ENCODE data around the gene VWF. TPM values are rescaled to one million over a fixed set of nuclear protein-coding genes. Genes with fewer than 3 reads are reported as not detected.

VWF gene
- total and polyA plus RNA-seq, 2 of the 13 experiments (the other 11 are each of a cell fraction or from before 2014, with no cell fraction given), result 0.20 to 0.25 TPM

GRCh38 chr12:6058481-6059161 lies 65.8 kb downstream of the VWF start (continued):
- TF ChIP-seq SRSF9 (IDR thresholded peaks at IDR 0.05; ENCODE audit: borderline replicate concordance, insufficient read depth, low read depth, low read length, poor library complexity, severe bottlenecking) (no peak), TBX3 (IDR thresholded peaks at IDR 0.05; ENCODE audit: borderline replicate concordance) (no peak), ZNF253 (CRISPR knock-in tag; IDR thresholded peaks at IDR 0.05; ENCODE audit: borderline replicate concordance) (no peak), ZBTB3 (CRISPR knock-in tag; IDR thresholded peaks at IDR 0.05; ENCODE audit: borderline replicate concordance, low read depth) (no peak), POGZ (CRISPR knock-in tag; IDR thresholded peaks at IDR 0.05) (peak; percentile 64), MXD4 (CRISPR knock-in tag; IDR thresholded peaks at IDR 0.05) (peak; percentile 80), NCOR1 (IDR thresholded peaks at IDR 0.05; ENCODE audit: borderline replicate concordance, low read length) (peak; percentile 81), ZNF564 (CRISPR knock-in tag; IDR thresholded peaks at IDR 0.05) (0 out of 2 replicates have a peak, but pooled peaks have one; percentile 47), FOSL2 (CRISPR knock-in tag; IDR thresholded peaks at IDR 0.05) (0 out of 2 replicates have a peak, but pooled peaks have one; percentile 20), DPF2 (CRISPR knock-in tag; IDR thresholded peaks at IDR 0.05; ENCODE audit: borderline replicate concordance, low read depth) (peak; percentile 58; the same call in 1 of the 2 replicates), RNF2 (conservative IDR thresholded peaks at IDR 0.05; ENCODE audit: low read depth) (0 out of 2 replicates have a peak, but pooled peaks have one; percentile 71), LCORL (IDR thresholded peaks at IDR 0.05) (no peak), LCORL (CRISPR knock-in tag; IDR thresholded peaks at IDR 0.05) (peak; percentile 86), ZXDC (CRISPR knock-in tag; IDR thresholded peaks at IDR 0.05) (no peak), ZNF878 (CRISPR knock-in tag; IDR thresholded peaks at IDR 0.05) (0 out of 2 replicates have a peak, but pooled peaks have one; percentile 38), DRAP1 (CRISPR knock-in tag; IDR thresholded peaks at IDR 0.05) (no peak), ZNF687 (CRISPR knock-in tag; IDR thresholded peaks at IDR 0.05) (peak; percentile 93), ZNF776 (CRISPR knock-in tag; IDR thresholded peaks at IDR 0.05) (no peak), ZNF839 (CRISPR knock-in tag; IDR thresholded peaks at IDR 0.05; ENCODE audit: borderline replicate concordance) (no peak), ZNF180 (CRISPR knock-in tag; IDR thresholded peaks at IDR 0.05; ENCODE audit: borderline replicate concordance, low read depth) (no peak), ZNF280B (CRISPR knock-in tag; IDR thresholded peaks at IDR 0.05; ENCODE audit: borderline replicate concordance) (peak; percentile 69; the same call in 1 of the 2 replicates)

Data from HepG2 (cell line).